ENCODE data around the gene ORC5. TPM values are rescaled to one million over a fixed set of nuclear protein-coding genes. Genes with fewer than 3 reads are reported as not detected.

ORC5 gene
- total and polyA plus RNA-seq, 2 experiments from 2014 or later: 10.9 to 89.0 TPM

DNA sequence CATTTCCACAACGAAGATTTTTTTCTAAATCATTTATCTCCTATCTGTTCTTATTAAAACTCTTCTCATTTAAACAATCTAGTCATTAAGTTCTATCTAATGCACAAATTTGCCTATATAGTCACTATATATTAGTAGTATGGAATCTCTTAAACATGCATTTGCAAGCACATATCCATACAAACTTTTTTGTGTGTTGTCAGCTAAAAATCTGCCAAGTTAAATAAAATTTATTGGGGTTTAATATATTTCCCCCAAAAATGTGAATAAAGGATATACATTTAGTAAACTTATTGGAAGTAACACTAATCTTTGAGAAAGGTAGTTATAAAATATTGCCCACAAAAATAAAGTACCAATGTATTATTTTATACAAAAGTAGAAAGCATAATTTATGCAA, 55.3 kb downstream of the ORC5 start:
- Mint-ChIP-seq H3K4me3 (no peak overlapping the region), H3K4me1 (no peaks in the 10 kb centered on the region), H3K27ac (no peak overlapping the region), H3K36me3 (ENCODE audit: low read depth) (no peaks in the 10 kb centered on the region), H3K9me3 (no peaks in the 10 kb centered on the region), H3K27me3 (ENCODE audit: insufficient read depth, low read depth, poor library complexity) (no peaks in the 10 kb centered on the region)
- TF ChIP-seq, protein P1, sequence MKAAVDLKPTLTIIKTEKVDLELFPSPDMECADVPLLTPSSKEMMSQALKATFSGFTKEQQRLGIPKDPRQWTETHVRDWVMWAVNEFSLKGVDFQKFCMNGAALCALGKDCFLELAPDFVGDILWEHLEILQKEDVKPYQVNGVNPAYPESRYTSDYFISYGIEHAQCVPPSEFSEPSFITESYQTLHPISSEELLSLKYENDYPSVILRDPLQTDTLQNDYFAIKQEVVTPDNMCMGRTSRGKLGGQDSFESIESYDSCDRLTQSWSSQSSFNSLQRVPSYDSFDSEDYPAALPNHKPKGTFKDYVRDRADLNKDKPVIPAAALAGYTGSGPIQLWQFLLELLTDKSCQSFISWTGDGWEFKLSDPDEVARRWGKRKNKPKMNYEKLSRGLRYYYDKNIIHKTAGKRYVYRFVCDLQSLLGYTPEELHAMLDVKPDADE (IDR thresholded peaks at IDR 0.05): no peak
- no peak for TF ChIP-seq POLR2AphosphoS5 (IDR thresholded peaks at IDR 0.05; ENCODE audit: low read depth)
- no peak for TF ChIP-seq STAT1 (IDR thresholded peaks at IDR 0.05; ENCODE audit: unreplicated experiment)
- TF ChIP-seq CREB1 (CRISPR knock-in tag; IDR thresholded peaks at IDR 0.05; ENCODE audit: low read depth): no peak
- no peak for TF ChIP-seq CTCF (conservative IDR thresholded peaks at IDR 0.05; ENCODE audit: low read depth in 2 of 2)
- no peak for TF ChIP-seq NANOG (IDR thresholded peaks at IDR 0.05; ENCODE audit: borderline replicate concordance)
- no peak for TF ChIP-seq EZH2phosphoT487 (IDR thresholded peaks at IDR 0.05; ENCODE audit: unreplicated experiment)
- TF ChIP-seq REST (IDR thresholded peaks at IDR 0.05; ENCODE audit: unreplicated experiment): no peak
- no peak for TF ChIP-seq JUNB (IDR thresholded peaks at IDR 0.05; ENCODE audit: unreplicated experiment)
- no peak for TF ChIP-seq EZH2 (IDR thresholded peaks at IDR 0.05; ENCODE audit: low read depth, unreplicated experiment)
- TF ChIP-seq ZNF331 (CRISPR knock-in tag; IDR thresholded peaks at IDR 0.05; ENCODE audit: low read depth): no peak
- TF ChIP-seq ZNF114 (CRISPR knock-in tag; IDR thresholded peaks at IDR 0.05): no peak
- no peak for TF ChIP-seq ZNF462 (CRISPR knock-in tag; IDR thresholded peaks at IDR 0.05)
- Histone ChIP-seq H3K4me3 (no peak overlapping the region), H3K27ac (ENCODE audit: low read depth) (no peak overlapping the region), H4K20me1 (replicated peaks; ENCODE audit: insufficient read depth) (no peaks in the 10 kb centered on the region), H3F3A (replicated peaks; ENCODE audit: low read depth) (no peaks in the 10 kb centered on the region), H3K4me2 (no peak overlapping the region), H3K4me1 (ENCODE audit: insufficient read depth) (no peaks in the 10 kb centered on the region), H2AFZ (no peak overlapping the region), H3K36me3 (ENCODE audit: insufficient read depth) (no peaks in the 10 kb centered on the region), H3K9me2 (ENCODE audit: insufficient read depth) (no peaks in the 10 kb centered on the region), H3K79me2 (replicated peaks; ENCODE audit: insufficient read depth) (no peaks in the 10 kb centered on the region), H3K27me3 (ENCODE audit: insufficient read depth) (no peaks in the 10 kb centered on the region)
- ATAC-seq: no peak
- DNase-seq (ENCODE audit: low spot score): no peak
